ENCODE results near the gene COX4I2. TPM values are rescaled to one million over a fixed set of nuclear protein-coding genes. Genes with fewer than 3 reads are reported as not detected.

Gene COX4I2
- total and polyA plus RNA-seq, 2 donors (not counting 3 experiments of a cell fraction or from before 2014, with no cell fraction given): not detected

- peaks cover 82% of the 10 kb centered on the region for H3K79me2 ChIP-seq (ENCODE audit: control insufficient read depth, insufficient read depth, low read length)
- H2AFZ ChIP-seq (ENCODE audit: low read depth, low read length): no peak overlapping the region
- ChIA-PET CTCF (interaction anchor here (1.0 to 1.6 kb wide), 4 partner anchors 13 to 44 kb away, joined by 3 to 10 read pairs (median 4); no protein-coding TSS in a partner anchor), POLR2A (no interaction called here)
- DNase-seq (ENCODE audit: low read depth, low spot score) (no peak), FAIRE-seq (no peak)
- dilution Hi-C loops (cut with MboI; ENCODE audit: extremely low pct_ligation_motif_present, low sequenced_read_pairs) (no loop called here), intact Hi-C loops (cut with micrococcal nuclease) (no loop called here)
- H3K9ac ChIP-seq (replicated peaks; ENCODE audit: extremely low read depth, insufficient read depth, low read length): no peak overlapping the region
- H3K9me3 ChIP-seq (replicated peaks; ENCODE audit: control insufficient read depth, insufficient read depth, low read length): no peaks in the 10 kb centered on the region
- H3K4me2 ChIP-seq (ENCODE audit: insufficient read depth, low read length): no peak overlapping the region
- peaks cover 50% of the 10 kb centered on the region for H3K4me1 ChIP-seq (ENCODE audit: control insufficient read depth, extremely low read depth, insufficient read depth, low read length)
- BruUV-seq (replicated peaks): no TSS peak
- H3K4me3 ChIP-seq (replicated peaks in 1 of 3; ENCODE audit: insufficient read depth in 1 of 3, low read depth in 1 of 3, low read length in 3 of 3): no peak overlapping the region
- no peak overlapping the region for H3K27ac ChIP-seq (ENCODE audit: insufficient read depth, low read depth, low read length)
- H3K9me1 ChIP-seq (replicated peaks; ENCODE audit: control insufficient read depth, extremely low read depth, insufficient read depth, low read length): no peaks in the 10 kb centered on the region
- H3K27me3 ChIP-seq (ENCODE audit: control insufficient read depth in 2 of 2, insufficient read depth in 2 of 2, low read length in 2 of 2): no peaks in the 10 kb centered on the region
- TF ChIP-seq JUN (IDR thresholded peaks at IDR 0.05; ENCODE audit: borderline replicate concordance, insufficient read depth, insufficient read length, low read depth): no peak
- TF ChIP-seq MYC (IDR thresholded peaks at IDR 0.05; ENCODE audit: low read depth, low read length): no peak
- TF ChIP-seq CTCF (IDR thresholded peaks at IDR 0.05; ENCODE audit: extremely low read depth in 1 of 2, insufficient read depth in 1 of 2, low read depth in 1 of 2, low read length in 2 of 2): no peak
- no peak for TF ChIP-seq POLR2AphosphoS5 (IDR thresholded peaks at IDR 0.05; ENCODE audit: insufficient read depth, low read depth, low read length)
- no peak for TF ChIP-seq EZH2 (IDR thresholded peaks at IDR 0.05; ENCODE audit: borderline replicate concordance, low read depth, low read length, severe bottlenecking)
- TF ChIP-seq FOS (IDR thresholded peaks at IDR 0.05; ENCODE audit: borderline replicate concordance, insufficient read depth, low read length): no peak
- no peak for TF ChIP-seq POLR2A (IDR thresholded peaks at IDR 0.05; ENCODE audit: low read depth, low read length)
- TF ChIP-seq MAX (IDR thresholded peaks at IDR 0.05; ENCODE audit: insufficient read depth, insufficient read length): no peak
- no peak for TF ChIP-seq GATA2 (IDR thresholded peaks at IDR 0.05; ENCODE audit: insufficient read depth, insufficient read length, low read depth, low read length)
- H4K20me1 ChIP-seq (replicated peaks; ENCODE audit: control insufficient read depth, extremely low read depth, insufficient read depth, low read length): no peaks in the 10 kb centered on the region
- peaks cover 2 to 14% of the 10 kb centered on the region in 2 experiments for H3K36me3 ChIP-seq (ENCODE audit: control insufficient read depth in 2 of 2, extremely low read depth in 1 of 2, insufficient read depth in 2 of 2, low read length in 2 of 2)
Measured at GRCh38 chr20:31680286-31681127, 42.8 kb downstream of the COX4I2 start.
